Measurements from ENCODE around the gene KSR2.

The KSR2 gene

GRCh38 chr12:117674313-117674712 lies 294.5 kb downstream of the KSR2 start:
- no peak for TF ChIP-seq CTCF (IDR thresholded peaks at IDR 0.05; ENCODE audit: borderline replicate concordance, insufficient read depth, low read depth, low read length)
- H3K4me3 ChIP-seq (ENCODE audit: low read depth, low read length) = no peak overlapping the region

GRCh38 chr12:117671734-117672133 lies 297.1 kb downstream of the KSR2 start:
- TF ChIP-seq CTCF (IDR thresholded peaks at IDR 0.05; ENCODE audit: borderline replicate concordance, insufficient read depth, low read depth, low read length) = peak; percentile 64

GRCh38 chr12:117664169-117664568 lies 304.6 kb downstream of the KSR2 start:
- no peak overlapping the region for H3K4me3 ChIP-seq (ENCODE audit: low read depth, low read length)
- no peak for TF ChIP-seq CTCF (IDR thresholded peaks at IDR 0.05; ENCODE audit: borderline replicate concordance, insufficient read depth, low read depth, low read length)

More at GRCh38 chr12:117671734-117672133, 297.1 kb downstream of the KSR2 start:
- no peak overlapping the region for H3K4me3 ChIP-seq (ENCODE audit: low read depth, low read length)

- no peak for TF ChIP-seq CTCF (IDR thresholded peaks at IDR 0.05; ENCODE audit: borderline replicate concordance, insufficient read depth, low read depth, low read length)
- no peak overlapping the region for H3K4me3 ChIP-seq (ENCODE audit: low read depth, low read length)
These were observed 306.0 kb downstream of the KSR2 start for GRCh38 chr12:117662620-117663395.

- no peak for TF ChIP-seq CTCF (IDR thresholded peaks at IDR 0.05; ENCODE audit: borderline replicate concordance, insufficient read depth, low read depth, low read length)
- no peak overlapping the region for H3K4me3 ChIP-seq (ENCODE audit: low read depth, low read length)
These were observed 306.6 kb downstream of the KSR2 start for GRCh38 chr12:117662220-117662619.

GRCh38 chr12:117661471-117661870 lies 307.3 kb downstream of the KSR2 start:
- no peak overlapping the region for H3K4me3 ChIP-seq (ENCODE audit: low read depth, low read length)
- TF ChIP-seq CTCF (IDR thresholded peaks at IDR 0.05; ENCODE audit: borderline replicate concordance, insufficient read depth, low read depth, low read length) = no peak

GRCh38 chr12:117660896-117661295 lies 307.9 kb downstream of the KSR2 start:
- H3K4me3 ChIP-seq (ENCODE audit: low read depth, low read length) = no peak overlapping the region
- TF ChIP-seq CTCF (IDR thresholded peaks at IDR 0.05; ENCODE audit: borderline replicate concordance, insufficient read depth, low read depth, low read length) = no peak

Measured in GM12875 (cell line).